Choroid plexus epithelial cell (primary cell): ENCODE measurements around the gene ASB13.
"Not testable (repeated sequence)": the region's sequence is repeated elsewhere in the genome, so short reads cannot be mapped to it uniquely, and the experiment has no call there.

Source experiments
- DNase-seq: peaks from one replicate; pipeline ENCODE4 v3.0.0-alpha.2; 2010; ENCODE audit warnings: low read depth
- H3K4me3 ChIP-seq: 2 replicates; pipeline ENCODE4 v1.5.1; 2011; ENCODE audit warnings: low read depth, mild to moderate bottlenecking, control low read depth, low read length, moderate library complexity
- TF ChIP-seq, protein P1 (sequence below): conservative IDR thresholded peaks from 2 replicates; pipeline ENCODE4 v1.5.1; 2011; ENCODE audit warnings: low read depth, mild to moderate bottlenecking, control low read depth, inconsistent platforms, low read length, moderate library complexity

ASB13 gene

DNA sequence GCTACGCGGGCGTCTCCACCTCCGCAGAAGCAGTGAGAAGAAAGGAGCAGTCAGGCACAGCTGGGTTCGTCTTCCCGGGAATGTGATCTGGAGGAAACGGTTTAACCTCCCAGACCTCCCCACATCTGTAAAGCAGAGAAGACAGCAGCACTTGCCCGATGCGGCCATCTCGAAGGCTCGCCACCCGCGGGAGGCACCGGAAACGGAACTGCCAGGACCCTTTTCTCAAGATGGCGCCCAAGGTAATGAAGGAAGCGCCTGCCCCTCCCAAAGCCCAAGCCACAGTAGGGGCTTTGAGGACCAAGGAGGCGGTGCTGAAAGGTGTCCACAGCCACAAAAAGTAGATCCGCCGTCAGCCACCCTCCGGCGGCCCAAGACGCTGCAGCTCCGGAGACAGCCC, 41.7 kb downstream of the ASB13 start:
- H3K4me3 ChIP-seq, result no peak overlapping the region
- TF ChIP-seq, protein P1, sequence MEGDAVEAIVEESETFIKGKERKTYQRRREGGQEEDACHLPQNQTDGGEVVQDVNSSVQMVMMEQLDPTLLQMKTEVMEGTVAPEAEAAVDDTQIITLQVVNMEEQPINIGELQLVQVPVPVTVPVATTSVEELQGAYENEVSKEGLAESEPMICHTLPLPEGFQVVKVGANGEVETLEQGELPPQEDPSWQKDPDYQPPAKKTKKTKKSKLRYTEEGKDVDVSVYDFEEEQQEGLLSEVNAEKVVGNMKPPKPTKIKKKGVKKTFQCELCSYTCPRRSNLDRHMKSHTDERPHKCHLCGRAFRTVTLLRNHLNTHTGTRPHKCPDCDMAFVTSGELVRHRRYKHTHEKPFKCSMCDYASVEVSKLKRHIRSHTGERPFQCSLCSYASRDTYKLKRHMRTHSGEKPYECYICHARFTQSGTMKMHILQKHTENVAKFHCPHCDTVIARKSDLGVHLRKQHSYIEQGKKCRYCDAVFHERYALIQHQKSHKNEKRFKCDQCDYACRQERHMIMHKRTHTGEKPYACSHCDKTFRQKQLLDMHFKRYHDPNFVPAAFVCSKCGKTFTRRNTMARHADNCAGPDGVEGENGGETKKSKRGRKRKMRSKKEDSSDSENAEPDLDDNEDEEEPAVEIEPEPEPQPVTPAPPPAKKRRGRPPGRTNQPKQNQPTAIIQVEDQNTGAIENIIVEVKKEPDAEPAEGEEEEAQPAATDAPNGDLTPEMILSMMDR, result no peak
- DNase-seq, result no peak

DNA sequence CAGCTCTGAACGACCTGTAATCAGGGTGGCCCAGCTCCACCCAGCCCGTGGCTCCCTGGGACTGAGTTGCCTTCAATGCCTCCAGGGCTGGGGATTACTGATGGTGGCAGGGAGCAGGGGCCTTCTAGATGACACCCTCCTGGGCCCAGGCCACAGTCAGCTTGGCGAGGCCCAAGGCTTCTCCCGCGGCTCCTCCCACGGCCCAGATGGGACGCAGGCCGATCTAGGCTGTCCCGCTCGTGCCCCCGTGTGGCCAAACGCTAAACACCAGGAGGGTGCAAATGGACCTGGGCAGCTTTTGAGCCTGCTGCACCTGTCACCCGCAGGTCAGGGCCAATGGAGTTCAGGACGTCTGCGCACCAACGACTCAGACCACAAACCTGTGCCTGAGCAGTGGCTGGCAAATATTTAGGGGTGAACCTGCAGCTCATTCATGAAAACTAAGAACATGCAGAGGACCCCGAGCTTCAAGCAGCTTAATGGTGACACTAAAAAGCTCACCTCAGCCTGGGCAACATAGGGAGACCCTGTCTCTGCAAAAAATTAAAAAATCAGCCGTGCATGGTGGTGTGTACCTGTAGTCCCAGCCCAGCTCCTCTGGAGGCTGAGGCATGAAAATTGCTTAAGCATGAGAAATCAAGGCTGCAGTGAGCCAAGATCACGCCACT, 43.2 kb downstream of the ASB13 start:
- TF ChIP-seq, protein P1, result peak; percentile 94
- DNase-seq, result peak; percentile 84
- H3K4me3 ChIP-seq, result no peak overlapping the region

DNA sequence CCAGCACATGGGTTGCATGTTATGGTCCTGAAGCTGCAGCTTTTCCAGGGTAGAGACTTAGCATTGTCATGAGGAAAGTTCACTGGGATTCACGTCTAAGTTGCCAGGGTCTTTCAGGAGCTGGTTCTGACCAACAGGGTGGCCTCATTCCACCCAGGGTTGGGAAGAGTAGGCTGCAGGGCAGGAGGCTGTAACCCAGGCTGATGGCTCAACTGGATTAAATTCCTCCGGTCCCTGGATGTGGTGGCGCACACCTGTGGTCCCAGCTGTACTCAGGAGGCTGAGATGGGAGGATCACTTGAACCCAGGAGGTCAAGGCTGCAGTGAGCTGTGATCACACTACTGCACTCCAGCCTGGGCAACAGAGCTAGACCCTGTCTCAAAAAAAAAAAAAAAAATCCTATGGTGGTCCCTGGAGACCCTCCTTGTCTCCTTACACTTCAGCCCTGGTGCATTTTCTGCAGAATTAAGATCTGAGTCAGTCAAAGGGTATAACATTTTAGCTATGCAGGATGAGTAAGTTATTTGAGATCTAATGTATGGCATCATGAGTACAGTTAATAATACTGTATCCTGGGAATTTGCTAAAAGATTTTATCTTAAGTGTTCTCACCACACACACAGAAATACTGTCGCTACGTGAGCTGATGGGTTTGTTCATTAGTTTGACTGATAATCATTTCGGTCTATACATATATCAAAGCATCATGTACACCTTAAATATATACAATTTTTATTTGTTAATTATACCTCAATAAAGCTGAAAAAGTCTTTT, 44.0 kb downstream of the ASB13 start:
- no peak overlapping the region for H3K4me3 ChIP-seq
- TF ChIP-seq, protein P1, result no peak
- DNase-seq, result no peak

DNA sequence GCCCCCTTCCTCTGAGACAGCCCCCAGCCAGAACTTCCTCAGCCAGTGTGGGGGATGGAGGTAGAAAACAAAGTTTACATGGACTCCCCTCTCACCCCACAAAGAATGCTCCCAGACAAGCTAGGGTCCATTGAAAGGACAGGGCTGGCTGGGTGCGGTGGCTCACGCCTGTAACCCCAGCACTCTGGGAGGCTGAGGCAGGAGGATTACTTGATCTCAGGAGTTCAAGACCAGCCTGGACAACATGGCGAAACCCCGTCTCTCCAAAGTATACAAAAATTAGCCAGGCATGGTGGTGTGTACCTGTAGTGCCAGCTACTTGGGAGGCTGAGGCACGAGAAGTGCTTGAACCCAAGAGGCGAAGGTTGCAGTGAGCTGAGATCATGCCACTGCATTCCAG, 45.0 kb downstream of the ASB13 start:
- not testable (repeated sequence) for H3K4me3 ChIP-seq, DNase-seq

DNA sequence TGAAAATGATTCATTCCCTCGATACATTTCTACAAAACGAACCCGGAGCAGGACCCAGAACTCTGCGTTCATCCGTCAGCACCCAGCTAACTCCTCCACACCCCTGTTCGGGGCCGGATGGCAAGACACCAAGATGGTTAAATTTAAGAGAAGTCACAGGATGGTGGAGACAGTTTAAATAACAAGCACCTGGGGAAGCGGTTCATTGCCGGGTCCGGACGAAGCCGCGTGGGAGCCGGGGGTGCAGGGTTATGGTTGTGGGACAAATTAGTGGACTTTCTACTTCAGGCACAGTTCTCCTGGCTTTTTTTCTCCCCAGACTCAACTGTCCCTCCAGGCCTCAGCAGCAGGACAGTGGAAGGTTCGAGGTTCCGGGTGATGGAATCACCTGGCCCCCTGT, 45.4 kb downstream of the ASB13 start:
- no peak overlapping the region for H3K4me3 ChIP-seq
- TF ChIP-seq, protein P1, result no peak
- no peak for DNase-seq

DNA sequence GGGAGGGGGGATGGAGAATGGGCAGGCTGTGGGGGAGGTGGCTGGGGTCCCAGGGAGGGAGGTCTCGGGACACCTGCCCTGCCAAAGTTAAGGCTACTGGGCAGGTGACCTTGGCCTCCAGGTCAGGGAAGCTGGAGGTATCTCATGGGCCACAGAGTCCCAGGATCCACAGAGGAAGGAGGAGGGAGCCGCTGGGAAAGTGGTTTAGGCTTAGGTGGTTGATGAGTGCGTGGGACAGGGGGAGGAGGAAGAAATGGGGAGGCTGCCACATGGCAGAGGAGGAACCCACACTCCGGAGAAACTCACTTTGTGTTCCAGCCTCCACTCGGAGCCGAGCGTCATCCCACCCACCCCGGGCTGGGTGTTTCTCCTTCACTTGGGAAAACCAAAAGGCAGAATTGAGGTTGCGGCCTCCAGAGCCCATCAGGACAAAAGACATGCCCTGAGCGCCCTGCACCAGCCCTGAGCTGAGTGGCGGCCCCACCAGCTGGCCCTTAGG, 46.1 kb downstream of the ASB13 start:
- TF ChIP-seq, protein P1, result no peak
- no peak for DNase-seq
- H3K4me3 ChIP-seq, result no peak overlapping the region

DNA sequence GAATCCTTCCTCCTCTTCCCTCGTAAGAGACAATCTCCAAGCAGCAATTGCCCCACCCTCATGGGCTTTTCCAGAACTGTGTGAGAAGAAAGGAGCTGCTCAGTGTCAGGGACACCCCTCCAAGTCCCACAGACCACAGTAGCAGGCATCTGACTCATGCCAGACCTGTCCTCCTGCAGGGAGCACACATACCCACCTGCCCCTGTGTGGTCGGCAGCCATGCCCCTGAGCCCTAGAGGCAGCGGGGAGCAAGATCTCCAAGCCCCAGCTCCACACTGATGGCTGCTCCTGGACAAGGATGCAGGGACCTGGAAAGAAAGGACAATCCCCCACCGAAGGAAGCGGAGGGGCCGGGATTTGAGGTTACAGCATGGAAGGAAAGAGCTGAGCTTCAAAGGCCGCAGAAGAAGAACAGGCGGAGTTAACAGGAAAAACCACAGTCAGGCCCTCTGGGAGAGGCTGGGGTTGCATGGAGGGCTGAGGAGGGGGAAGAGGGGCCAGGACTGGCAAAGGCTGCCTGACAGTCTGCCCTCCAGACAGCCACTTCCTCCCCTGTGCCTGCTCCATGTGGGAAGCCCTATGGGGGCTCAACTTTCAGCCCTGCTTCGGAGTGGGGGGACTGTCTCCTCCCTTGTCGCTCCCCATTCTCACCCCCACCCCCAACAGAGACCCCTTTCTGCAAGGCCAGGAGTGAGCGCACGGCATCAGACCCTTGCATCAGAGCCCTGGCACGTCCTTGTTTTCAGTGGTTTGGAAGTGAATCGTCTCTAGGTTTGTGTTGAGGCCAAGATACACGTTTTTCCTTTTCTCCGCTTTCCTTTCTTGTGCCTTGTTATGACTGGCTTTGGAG, 46.8 kb downstream of the ASB13 start:
- DNase-seq, result peak; percentile 48
- TF ChIP-seq, protein P1, result no peak
- H3K4me3 ChIP-seq, result no peak overlapping the region
